Parathyroid adenoma (tissue), 2 donors: ENCODE measurements around the gene CEP170B.

Experiments used
- H2AFZ ChIP-seq: fragments of 300-600 bp; sonication (generic); one replicate; pipeline ENCODE4 v1.7.0; 2017; ENCODE audit warnings: antibody characterized with exemption, mild to moderate bottlenecking
- H3K27ac ChIP-seq: fragments of 300-600 bp; sonication (generic); one replicate; pipeline ENCODE4 v1.7.0; 2017
- H3K27me3 ChIP-seq: fragments of 300-600 bp; sonication (generic); one replicate; pipeline ENCODE4 v1.7.0; 2017; ENCODE audit warnings: low read length; ENCODE audit not compliant: control insufficient read depth, insufficient read depth
- H3K36me3 ChIP-seq: fragments of 300-600 bp; sonication (generic); one replicate; pipeline ENCODE4 v1.7.0; 2017; ENCODE audit warnings: low read length; ENCODE audit not compliant: control insufficient read depth, insufficient read depth
- H3K4me1 ChIP-seq: fragments of 300-600 bp; sonication (generic); one replicate; pipeline ENCODE4 v1.7.0; 2017; ENCODE audit warnings: control low read depth
- H3K4me2 ChIP-seq: fragments of 300-600 bp; sonication (generic); one replicate; pipeline ENCODE4 v1.7.0; 2017; ENCODE audit warnings: low read length
- H3K4me3 ChIP-seq: fragments of 300-600 bp; sonication (generic); one replicate; pipeline ENCODE4 v1.7.0; 2017; ENCODE audit warnings: low read depth, low read length
- H3K79me2 ChIP-seq: fragments of 300-600 bp; sonication (generic); one replicate; pipeline ENCODE4 v1.7.0; 2017; ENCODE audit warnings: control low read depth
- H3K9ac ChIP-seq: fragments of 300-600 bp; sonication (generic); one replicate; pipeline ENCODE4 v1.7.0; 2017; ENCODE audit warnings: mild to moderate bottlenecking
- H3K9me3 ChIP-seq: fragments of 300-600 bp; sonication (generic); one replicate; pipeline ENCODE4 v1.7.0; 2017; ENCODE audit warnings: low read length; ENCODE audit not compliant: control insufficient read depth
- TF ChIP-seq, protein P1 (sequence below): fragments of 300-600 bp; sonication (generic); IDR thresholded peaks from one replicate; pipeline ENCODE4 v1.7.0; 2017; ENCODE audit warnings: antibody characterized with exemption, mild to moderate bottlenecking
- donor health status: primary hyperparathyroidism.

Gene CEP170B

GRCh38 chr14:104938436-104938835 lies 73.4 kb downstream of the CEP170B start:
- no peaks in the 10 kb centered on the region for H3K79me2 ChIP-seq
- no peak overlapping the region for H3K4me3 ChIP-seq
- H3K9ac ChIP-seq = no peak overlapping the region
- TF ChIP-seq, protein P1, sequence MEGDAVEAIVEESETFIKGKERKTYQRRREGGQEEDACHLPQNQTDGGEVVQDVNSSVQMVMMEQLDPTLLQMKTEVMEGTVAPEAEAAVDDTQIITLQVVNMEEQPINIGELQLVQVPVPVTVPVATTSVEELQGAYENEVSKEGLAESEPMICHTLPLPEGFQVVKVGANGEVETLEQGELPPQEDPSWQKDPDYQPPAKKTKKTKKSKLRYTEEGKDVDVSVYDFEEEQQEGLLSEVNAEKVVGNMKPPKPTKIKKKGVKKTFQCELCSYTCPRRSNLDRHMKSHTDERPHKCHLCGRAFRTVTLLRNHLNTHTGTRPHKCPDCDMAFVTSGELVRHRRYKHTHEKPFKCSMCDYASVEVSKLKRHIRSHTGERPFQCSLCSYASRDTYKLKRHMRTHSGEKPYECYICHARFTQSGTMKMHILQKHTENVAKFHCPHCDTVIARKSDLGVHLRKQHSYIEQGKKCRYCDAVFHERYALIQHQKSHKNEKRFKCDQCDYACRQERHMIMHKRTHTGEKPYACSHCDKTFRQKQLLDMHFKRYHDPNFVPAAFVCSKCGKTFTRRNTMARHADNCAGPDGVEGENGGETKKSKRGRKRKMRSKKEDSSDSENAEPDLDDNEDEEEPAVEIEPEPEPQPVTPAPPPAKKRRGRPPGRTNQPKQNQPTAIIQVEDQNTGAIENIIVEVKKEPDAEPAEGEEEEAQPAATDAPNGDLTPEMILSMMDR = no peak
- H3K4me1 ChIP-seq = peaks cover 17% of the 10 kb centered on the region
- H3K36me3 ChIP-seq = no peaks in the 10 kb centered on the region
- H3K9me3 ChIP-seq = no peaks in the 10 kb centered on the region
- H3K4me2 ChIP-seq = no peak overlapping the region
- no peak overlapping the region for H3K27ac ChIP-seq
- no peak overlapping the region for H2AFZ ChIP-seq
- H3K27me3 ChIP-seq = no peaks in the 10 kb centered on the region

DNA sequence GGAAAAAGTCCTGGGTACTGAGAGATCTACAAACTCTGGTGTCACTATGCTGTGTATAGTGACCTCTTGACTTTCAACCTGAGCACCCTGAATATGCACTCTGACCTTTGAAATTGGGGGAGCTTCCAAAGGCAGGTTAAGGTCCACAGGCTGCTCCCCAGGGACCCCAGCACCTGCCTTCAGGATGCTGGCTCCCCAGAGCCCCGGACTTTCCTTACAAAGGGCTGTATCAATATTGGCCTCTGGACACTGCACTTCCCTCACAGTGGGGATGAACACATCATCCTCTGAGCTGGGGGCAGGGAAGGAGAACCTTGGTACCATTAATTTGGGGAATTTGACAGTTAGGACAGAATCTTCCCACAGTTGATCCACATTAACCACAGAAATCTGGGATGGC lies 73.9 kb downstream of the CEP170B start:
- no peak overlapping the region for H2AFZ ChIP-seq
- no peaks in the 10 kb centered on the region for H3K79me2 ChIP-seq
- H3K4me3 ChIP-seq = no peak overlapping the region
- H3K36me3 ChIP-seq = no peaks in the 10 kb centered on the region
- H3K27me3 ChIP-seq = no peaks in the 10 kb centered on the region
- peaks cover 17% of the 10 kb centered on the region for H3K4me1 ChIP-seq
- H3K4me2 ChIP-seq = no peak overlapping the region
- TF ChIP-seq, protein P1 = no peak
- no peak overlapping the region for H3K9ac ChIP-seq
- no peaks in the 10 kb centered on the region for H3K9me3 ChIP-seq
- no peak overlapping the region for H3K27ac ChIP-seq

DNA sequence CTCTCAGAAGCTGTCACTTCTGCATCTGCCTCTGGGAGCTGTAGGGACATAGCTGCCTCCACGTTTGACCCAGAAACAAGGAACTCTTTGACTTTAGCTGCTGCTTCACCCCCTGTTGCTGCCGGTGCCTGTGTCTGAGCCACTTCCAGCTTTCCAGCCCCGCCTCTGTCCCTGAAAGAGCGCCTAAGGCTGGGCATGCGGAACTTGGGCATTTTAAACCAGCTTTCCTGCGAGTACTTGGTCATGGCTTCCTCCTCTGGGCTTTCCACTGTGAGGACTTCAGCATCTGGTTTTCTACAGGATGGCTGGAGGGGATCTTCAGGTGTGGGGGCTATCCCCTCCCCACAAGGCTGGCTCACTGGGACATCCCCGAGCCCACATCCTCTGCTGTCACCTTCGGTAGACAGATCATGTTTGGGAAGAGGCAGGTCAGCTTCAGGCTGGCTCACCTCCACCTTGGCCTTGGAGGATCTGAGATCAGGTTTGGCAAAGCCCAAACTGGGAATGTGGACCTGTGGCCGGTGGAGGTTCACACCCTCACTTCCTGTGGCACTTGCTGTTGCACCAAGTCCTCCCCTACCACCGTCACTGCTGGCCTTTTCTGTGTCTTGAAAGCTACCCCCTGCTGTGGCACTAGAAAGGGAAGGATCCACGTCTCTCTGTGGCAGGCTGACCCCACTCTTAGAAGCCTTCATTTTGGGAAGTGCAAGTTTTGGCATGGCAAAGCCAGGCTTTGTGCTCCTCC lies 74.8 kb downstream of the CEP170B start:
- Histone ChIP-seq H3K4me3 (no peak overlapping the region), H3K4me2 (no peak overlapping the region), H3K4me1 (peaks cover 10% of the 10 kb centered on the region), H3K27me3 (no peaks in the 10 kb centered on the region), H3K27ac (no peak overlapping the region), H3K9ac (no peak overlapping the region), H3K9me3 (no peaks in the 10 kb centered on the region), H3K79me2 (no peaks in the 10 kb centered on the region), H3K36me3 (no peaks in the 10 kb centered on the region), H2AFZ (no peak overlapping the region)
- TF ChIP-seq, protein P1 = no peak

GRCh38 chr14:104940526-104941150 lies 75.6 kb downstream of the CEP170B start:
- Histone ChIP-seq H3K27me3 (no peaks in the 10 kb centered on the region), H3K4me2 (no peak overlapping the region), H3K9me3 (no peaks in the 10 kb centered on the region), H3K27ac (no peak overlapping the region), H3K9ac (no peak overlapping the region), H3K4me1 (peaks cover 2% of the 10 kb centered on the region), H2AFZ (no peak overlapping the region), H3K36me3 (no peaks in the 10 kb centered on the region), H3K4me3 (no peak overlapping the region), H3K79me2 (no peaks in the 10 kb centered on the region)
- TF ChIP-seq, protein P1 = peak; percentile 28
